H1 (cell line): ENCODE data around the gene ZNF592.

ENCODE experiments used
- CEBPB ChIP-seq: IDR thresholded peaks from 2 replicates; pipeline ENCODE4 v1.6.1; 2012; ENCODE audit warnings: low read depth, low read length
- EP300 ChIP-seq, 2 experiments: IDR thresholded peaks; 1 replicate in 1 of 2; 2 replicates in 1 of 2; pipeline ENCODE4 v1.6.1; 2011 to 2012; ENCODE audit warnings: low read depth in 2 of 2, low read length in 2 of 2, mild to moderate bottlenecking in 2 of 2, borderline replicate concordance in 1 of 2, inconsistent platforms in 1 of 2, moderate library complexity in 1 of 2
- EZH2 ChIP-seq: fragments of 200-600 bp; sonication (generic); IDR thresholded peaks from 2 replicates; pipeline ENCODE4 v1.7.1; 2012; ENCODE audit warnings: low read depth, mild to moderate bottlenecking, moderate library complexity, low read length, inconsistent platforms; ENCODE audit not compliant: severe bottlenecking
- JUND ChIP-seq: IDR thresholded peaks from 2 replicates; pipeline ENCODE4 v1.6.1; 2011; ENCODE audit warnings: mild to moderate bottlenecking, improper control_type of control experiment, low read length
- POLR2A ChIP-seq, 2 experiments: IDR thresholded peaks; 1 replicate in 1 of 2; 2 replicates in 1 of 2; pipeline ENCODE4 v1.6.1; 2011; ENCODE audit warnings: low read depth in 2 of 2, low read length in 2 of 2, mild to moderate bottlenecking in 2 of 2; ENCODE audit errors: control extremely low read depth in 1 of 2
- TAF1 ChIP-seq: IDR thresholded peaks from 2 replicates; pipeline ENCODE4 v1.6.1; 2011; ENCODE audit warnings: mild to moderate bottlenecking, low read depth, low read length
- YY1 ChIP-seq: IDR thresholded peaks from 2 replicates; pipeline ENCODE4 v1.6.1; 2011; ENCODE audit warnings: low read depth, mild to moderate bottlenecking, low read length
- ZNF274 ChIP-seq: IDR thresholded peaks from 2 replicates; pipeline ENCODE4 v1.7.0; 2012; ENCODE audit warnings: low read length, borderline replicate concordance; ENCODE audit errors: extremely low read depth
- TF ChIP-seq, protein P1 (sequence below), 3 experiments: IDR thresholded peaks; 1 replicate in 2 of 3; 2 replicates in 1 of 3; pipeline versions ENCODE4 v1.5.1 to v1.6.1; 2011; ENCODE audit warnings: low read length in 3 of 3, mild to moderate bottlenecking in 3 of 3, inconsistent platforms in 2 of 3, low read depth in 1 of 3, moderate library complexity in 1 of 3; ENCODE audit not compliant: insufficient read depth in 1 of 3; ENCODE audit errors: control extremely low read depth in 1 of 3

- TF ChIP-seq, protein P1, sequence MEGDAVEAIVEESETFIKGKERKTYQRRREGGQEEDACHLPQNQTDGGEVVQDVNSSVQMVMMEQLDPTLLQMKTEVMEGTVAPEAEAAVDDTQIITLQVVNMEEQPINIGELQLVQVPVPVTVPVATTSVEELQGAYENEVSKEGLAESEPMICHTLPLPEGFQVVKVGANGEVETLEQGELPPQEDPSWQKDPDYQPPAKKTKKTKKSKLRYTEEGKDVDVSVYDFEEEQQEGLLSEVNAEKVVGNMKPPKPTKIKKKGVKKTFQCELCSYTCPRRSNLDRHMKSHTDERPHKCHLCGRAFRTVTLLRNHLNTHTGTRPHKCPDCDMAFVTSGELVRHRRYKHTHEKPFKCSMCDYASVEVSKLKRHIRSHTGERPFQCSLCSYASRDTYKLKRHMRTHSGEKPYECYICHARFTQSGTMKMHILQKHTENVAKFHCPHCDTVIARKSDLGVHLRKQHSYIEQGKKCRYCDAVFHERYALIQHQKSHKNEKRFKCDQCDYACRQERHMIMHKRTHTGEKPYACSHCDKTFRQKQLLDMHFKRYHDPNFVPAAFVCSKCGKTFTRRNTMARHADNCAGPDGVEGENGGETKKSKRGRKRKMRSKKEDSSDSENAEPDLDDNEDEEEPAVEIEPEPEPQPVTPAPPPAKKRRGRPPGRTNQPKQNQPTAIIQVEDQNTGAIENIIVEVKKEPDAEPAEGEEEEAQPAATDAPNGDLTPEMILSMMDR (IDR thresholded peaks at IDR 0.05; ENCODE audit: control extremely low read depth in 1 of 3, insufficient read depth in 1 of 3, low read depth in 1 of 3, low read length in 3 of 3): no peak
- TF ChIP-seq EP300 (IDR thresholded peaks at IDR 0.05; ENCODE audit: borderline replicate concordance in 1 of 2, low read depth in 2 of 2, low read length in 2 of 2) (no peak), EZH2 (no peak), POLR2A (IDR thresholded peaks at IDR 0.05; ENCODE audit: control extremely low read depth in 1 of 2, low read depth in 2 of 2, low read length in 2 of 2) (no peak), YY1 (no peak), JUND (no peak), ZNF274 (no peak), CEBPB (no peak), TAF1 (no peak)
Measured at GRCh38 chr15:84765675-84766074, 17.3 kb downstream of the ZNF592 start.
